ENCODE measurements around the gene RIN3.

Gene RIN3

DNA sequence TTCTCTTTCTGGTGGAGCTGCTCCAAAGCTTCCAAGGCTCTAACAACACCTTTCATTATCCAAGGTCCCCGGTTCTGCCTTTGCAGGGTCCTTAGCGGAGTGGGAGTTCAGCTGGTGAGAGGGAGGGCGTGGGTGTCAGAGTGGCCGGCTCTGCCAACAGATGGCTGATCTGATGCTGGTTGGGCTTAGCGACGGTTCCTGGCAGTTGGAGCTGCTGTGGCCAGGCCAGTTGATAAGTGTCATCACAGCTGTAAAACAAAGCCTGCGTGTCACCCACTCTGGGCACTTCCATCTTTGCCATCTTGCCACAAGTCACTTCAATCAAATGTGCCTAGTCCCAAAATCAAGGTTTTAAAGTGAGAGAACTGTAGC, 36.3 kb downstream of the RIN3 start:
- TF ChIP-seq, protein P1, sequence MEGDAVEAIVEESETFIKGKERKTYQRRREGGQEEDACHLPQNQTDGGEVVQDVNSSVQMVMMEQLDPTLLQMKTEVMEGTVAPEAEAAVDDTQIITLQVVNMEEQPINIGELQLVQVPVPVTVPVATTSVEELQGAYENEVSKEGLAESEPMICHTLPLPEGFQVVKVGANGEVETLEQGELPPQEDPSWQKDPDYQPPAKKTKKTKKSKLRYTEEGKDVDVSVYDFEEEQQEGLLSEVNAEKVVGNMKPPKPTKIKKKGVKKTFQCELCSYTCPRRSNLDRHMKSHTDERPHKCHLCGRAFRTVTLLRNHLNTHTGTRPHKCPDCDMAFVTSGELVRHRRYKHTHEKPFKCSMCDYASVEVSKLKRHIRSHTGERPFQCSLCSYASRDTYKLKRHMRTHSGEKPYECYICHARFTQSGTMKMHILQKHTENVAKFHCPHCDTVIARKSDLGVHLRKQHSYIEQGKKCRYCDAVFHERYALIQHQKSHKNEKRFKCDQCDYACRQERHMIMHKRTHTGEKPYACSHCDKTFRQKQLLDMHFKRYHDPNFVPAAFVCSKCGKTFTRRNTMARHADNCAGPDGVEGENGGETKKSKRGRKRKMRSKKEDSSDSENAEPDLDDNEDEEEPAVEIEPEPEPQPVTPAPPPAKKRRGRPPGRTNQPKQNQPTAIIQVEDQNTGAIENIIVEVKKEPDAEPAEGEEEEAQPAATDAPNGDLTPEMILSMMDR (IDR thresholded peaks at IDR 0.05; ENCODE audit: low read depth, low read length) = no peak
- no peak for TF ChIP-seq MYC (IDR thresholded peaks at IDR 0.05; ENCODE audit: low read depth, low read length)
- TF ChIP-seq POLR2A (IDR thresholded peaks at IDR 0.05; ENCODE audit: extremely low read depth, insufficient read length) = no peak
- TF ChIP-seq, protein P2, sequence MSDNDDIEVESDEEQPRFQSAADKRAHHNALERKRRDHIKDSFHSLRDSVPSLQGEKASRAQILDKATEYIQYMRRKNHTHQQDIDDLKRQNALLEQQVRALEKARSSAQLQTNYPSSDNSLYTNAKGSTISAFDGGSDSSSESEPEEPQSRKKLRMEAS (IDR thresholded peaks at IDR 0.05; ENCODE audit: low read depth, low read length) = no peak
- peak; percentile 30 for DNase-seq (ENCODE audit: low read depth)

GRCh38 chr14:92551044-92551841, 37.7 kb downstream of the RIN3 start:
- DNase-seq (ENCODE audit: low read depth) = peak; percentile 48
- no peak for TF ChIP-seq POLR2A (IDR thresholded peaks at IDR 0.05; ENCODE audit: extremely low read depth, insufficient read length)
- no peak overlapping the region for H3K4me3 ChIP-seq (ENCODE audit: low read depth, low read length)

More for the DNA sequence above, 36.3 kb downstream of the RIN3 start:
- H3K4me3 ChIP-seq (ENCODE audit: low read depth, low read length) = no peak overlapping the region

DNA sequence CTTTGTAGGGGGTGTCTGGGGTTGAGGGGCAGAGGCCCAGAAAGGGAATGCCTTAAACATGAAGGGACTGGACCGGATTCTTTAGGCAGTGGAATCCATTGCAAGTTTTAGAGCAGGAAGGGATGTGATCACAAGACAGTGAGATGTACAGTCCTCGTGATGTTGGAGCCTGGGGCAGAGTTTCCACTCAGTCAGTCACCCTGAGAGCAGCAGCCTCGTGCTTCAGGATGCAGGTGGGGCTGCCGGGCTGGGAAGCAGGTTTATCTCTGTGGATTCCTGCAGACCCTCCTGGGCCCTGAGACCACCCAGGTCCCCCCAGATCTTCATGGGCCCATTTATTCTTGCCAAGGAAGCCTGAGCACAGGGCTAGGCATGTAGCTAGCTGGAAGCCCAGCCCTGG, 38.5 kb downstream of the RIN3 start:
- no peak overlapping the region for H3K4me3 ChIP-seq (ENCODE audit: low read depth, low read length)
- TF ChIP-seq, protein P2 (IDR thresholded peaks at IDR 0.05; ENCODE audit: low read depth, low read length) = no peak
- TF ChIP-seq, protein P1 (IDR thresholded peaks at IDR 0.05; ENCODE audit: low read depth, low read length) = no peak
- no peak for TF ChIP-seq POLR2A (IDR thresholded peaks at IDR 0.05; ENCODE audit: extremely low read depth, insufficient read length)
- TF ChIP-seq MYC (IDR thresholded peaks at IDR 0.05; ENCODE audit: low read depth, low read length) = no peak
- DNase-seq (ENCODE audit: low read depth) = no peak

DNA sequence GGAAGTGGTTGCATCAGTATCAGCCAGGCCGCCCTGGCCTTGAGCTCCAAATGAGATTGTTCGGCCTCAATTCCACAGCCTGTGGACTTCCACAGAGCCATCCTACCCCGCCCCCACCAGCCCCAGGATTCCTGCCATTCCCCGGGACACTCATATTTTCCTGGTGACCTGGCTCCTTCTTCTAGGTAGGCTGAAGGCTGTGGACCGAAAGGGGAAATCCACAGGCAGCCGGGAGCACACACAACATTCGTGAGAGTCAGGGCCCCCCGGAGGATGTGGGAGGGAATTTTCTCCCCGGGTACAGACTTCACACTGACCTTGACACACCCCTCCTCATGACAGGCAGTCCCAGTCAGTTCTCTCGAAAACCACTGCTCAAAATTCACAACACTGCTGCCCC, 39.9 kb downstream of the RIN3 start:
- peak; percentile 41 for DNase-seq (ENCODE audit: low read depth)
- no peak overlapping the region for H3K4me3 ChIP-seq (ENCODE audit: low read depth, low read length)
- TF ChIP-seq, protein P2 (IDR thresholded peaks at IDR 0.05; ENCODE audit: low read depth, low read length) = no peak
- TF ChIP-seq, protein P1 (IDR thresholded peaks at IDR 0.05; ENCODE audit: low read depth, low read length) = peak; percentile 10
- TF ChIP-seq MYC (IDR thresholded peaks at IDR 0.05; ENCODE audit: low read depth, low read length) (no peak), POLR2A (IDR thresholded peaks at IDR 0.05; ENCODE audit: extremely low read depth, insufficient read length) (no peak)

DNA sequence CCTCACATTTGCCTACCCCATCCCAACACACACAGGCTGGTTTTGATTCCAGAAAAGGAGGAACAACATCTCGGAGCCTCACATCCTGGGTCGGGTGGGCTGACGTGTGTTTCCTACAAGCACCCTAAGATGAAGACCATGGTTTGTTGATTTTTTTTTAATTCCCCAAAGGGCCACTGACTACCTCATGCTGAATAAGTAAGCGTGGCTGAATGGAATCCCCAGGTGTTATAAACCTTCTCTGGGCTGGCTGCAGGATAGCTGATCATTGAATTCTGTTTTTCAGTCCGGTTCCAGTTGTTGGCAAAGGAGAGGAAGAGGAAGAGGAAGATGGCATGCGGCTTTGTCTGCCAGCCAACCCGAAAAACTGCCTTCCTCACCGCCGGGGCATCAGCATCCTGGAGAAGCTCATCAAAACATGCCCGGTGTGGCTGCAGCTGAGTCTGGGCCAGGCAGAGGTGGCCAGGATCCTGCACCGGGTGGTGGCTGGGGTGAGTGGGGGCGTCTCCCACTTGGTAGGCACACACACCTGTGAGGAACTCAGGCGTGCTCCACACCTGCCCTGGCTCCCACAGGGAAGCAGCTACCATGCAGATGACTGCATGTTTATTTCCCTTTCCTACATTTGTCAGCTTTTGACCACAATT, 42.0 kb downstream of the RIN3 start:
- TF ChIP-seq POLR2A (IDR thresholded peaks at IDR 0.05; ENCODE audit: extremely low read depth, insufficient read length) = no peak
- TF ChIP-seq, protein P1 (IDR thresholded peaks at IDR 0.05; ENCODE audit: low read depth, low read length) = no peak
- no peak for TF ChIP-seq MYC (IDR thresholded peaks at IDR 0.05; ENCODE audit: low read depth, low read length)
- TF ChIP-seq, protein P2 (IDR thresholded peaks at IDR 0.05; ENCODE audit: low read depth, low read length) = no peak
- no peak for DNase-seq (ENCODE audit: low read depth)
- no peak overlapping the region for H3K4me3 ChIP-seq (ENCODE audit: low read depth, low read length)

DNA sequence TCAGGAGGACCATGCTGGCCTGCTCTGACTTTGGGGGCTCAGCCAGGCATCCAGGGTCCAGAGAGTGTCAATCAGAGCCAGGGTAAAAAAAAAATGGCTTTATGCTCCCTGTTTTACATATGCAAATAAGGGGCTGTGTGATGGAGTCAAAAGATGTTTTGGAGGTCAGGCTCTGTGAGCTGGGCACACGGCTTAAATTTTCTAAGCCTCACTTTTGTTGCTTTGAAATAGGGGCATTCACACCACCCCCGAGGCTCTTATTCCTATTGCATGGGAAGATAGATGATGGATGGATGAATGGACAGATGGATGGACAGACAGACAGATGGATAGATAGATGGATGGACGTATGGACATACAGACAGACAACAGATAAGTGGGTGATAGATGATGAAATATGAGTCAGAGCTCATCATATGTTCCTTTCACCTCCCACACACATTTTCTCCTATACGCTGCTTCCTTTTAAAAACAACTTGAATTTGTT, 42.7 kb downstream of the RIN3 start:
- no peak for DNase-seq (ENCODE audit: low read depth)
- no peak overlapping the region for H3K4me3 ChIP-seq (ENCODE audit: low read depth, low read length)

More for the DNA sequence above, 42.7 kb downstream of the RIN3 start:
- TF ChIP-seq, protein P1 (IDR thresholded peaks at IDR 0.05; ENCODE audit: low read depth, low read length) = no peak
- TF ChIP-seq POLR2A (IDR thresholded peaks at IDR 0.05; ENCODE audit: extremely low read depth, insufficient read length) = no peak
- TF ChIP-seq, protein P2 (IDR thresholded peaks at IDR 0.05; ENCODE audit: low read depth, low read length) = no peak
- no peak for TF ChIP-seq MYC (IDR thresholded peaks at IDR 0.05; ENCODE audit: low read depth, low read length)

All from NB4 (cell line).